ENCODE data around the gene LOXHD1. TPM values are rescaled to one million over a fixed set of nuclear protein-coding genes. Genes with fewer than 3 reads are reported as not detected.

Gene LOXHD1
- total and polyA plus RNA-seq, 5 donors, result 0.15 to 0.54 (median 0.31) TPM

DNA sequence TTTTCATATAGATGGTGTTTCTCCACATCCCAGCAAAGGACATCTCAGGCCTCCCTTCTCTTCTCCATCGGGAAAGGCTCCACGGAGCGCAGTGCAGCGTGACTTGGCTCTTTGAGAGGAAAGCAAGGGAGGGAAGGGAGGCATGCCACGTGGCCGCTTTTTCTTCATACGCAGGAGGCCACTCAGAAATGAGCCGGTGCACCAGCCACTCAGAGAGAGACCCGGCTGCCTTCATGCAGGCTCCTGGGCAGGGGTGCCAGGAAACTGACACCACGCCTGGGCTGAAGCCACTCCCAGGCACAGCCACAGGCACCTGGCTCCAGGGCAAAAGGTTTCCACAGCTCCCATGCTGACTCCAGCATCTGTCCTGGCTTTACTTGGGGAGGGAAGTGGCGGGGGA is 11.1 kb upstream of the LOXHD1 start:
- H3K27me3 ChIP-seq (ENCODE audit: control insufficient read depth, insufficient read depth), result no peaks in the 10 kb centered on the region
- no peak for ATAC-seq
- intact Hi-C loops (cut with DNase I), result loop anchor here in 3 of 4 donors (10.0 kb wide), 3 partner anchors 383 to 523 kb away; no protein-coding TSS in a partner anchor
- H3K27ac ChIP-seq (ENCODE audit: low read length), result no peak overlapping the region
- no peaks in the 10 kb centered on the region for H3K4me1 ChIP-seq (ENCODE audit: control insufficient read depth, insufficient read depth, low read length)
- H3K9me3 ChIP-seq (ENCODE audit: control insufficient read depth, low read length), result no peaks in the 10 kb centered on the region
- DNase-seq, result no peak
- WGBS, result 73% methylated on average over 11 of the region's 11 CpGs
- H3K4me3 ChIP-seq (ENCODE audit: low read length), result no peak overlapping the region

DNA sequence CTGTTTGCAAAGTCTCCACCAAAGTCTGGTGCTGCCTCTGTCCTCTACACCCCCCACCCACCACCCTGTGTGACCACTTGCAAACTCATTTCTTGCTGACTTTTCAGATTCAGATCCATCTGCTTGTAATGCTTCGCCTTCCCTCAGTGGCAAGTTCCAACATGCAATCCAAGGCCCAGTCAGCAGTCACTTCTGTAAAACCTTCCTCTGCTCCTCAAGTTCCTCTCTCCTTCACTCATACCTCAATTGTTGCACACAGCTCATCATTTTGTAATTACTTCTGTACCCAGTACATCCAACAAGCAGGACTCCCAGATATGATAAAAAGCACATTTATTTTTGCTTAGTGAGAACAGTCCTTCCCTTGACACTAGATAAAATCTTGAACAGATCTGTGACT is 6.5 kb upstream of the LOXHD1 start:
- Histone ChIP-seq H3K27me3 (ENCODE audit: control insufficient read depth, insufficient read depth) (no peaks in the 10 kb centered on the region), H3K4me3 (ENCODE audit: low read length) (no peak overlapping the region), H3K9me3 (ENCODE audit: control insufficient read depth, low read length) (no peaks in the 10 kb centered on the region), H3K4me1 (ENCODE audit: control insufficient read depth, insufficient read depth, low read length) (no peaks in the 10 kb centered on the region), H3K27ac (ENCODE audit: low read length) (no peak overlapping the region)
- WGBS, result 96% methylated on average over 1 of the region's 1 CpG
- intact Hi-C loops (cut with DNase I), result loop anchor here (5.0 to 10.0 kb wide), 4 partner anchors 379 to 519 kb away; no protein-coding TSS in a partner anchor
- no peak for ATAC-seq
- DNase-seq, result no peak

- 62% methylated on average over 9 of the region's 9 CpGs for WGBS
- intact Hi-C loops (cut with DNase I), result loop anchor here (5.0 to 10.0 kb wide), 4 partner anchors 376 to 516 kb away; no protein-coding TSS in a partner anchor
- no peak overlapping the region for H3K27ac ChIP-seq (ENCODE audit: low read length)
- no peak overlapping the region for H3K4me3 ChIP-seq (ENCODE audit: low read length)
- no peaks in the 10 kb centered on the region for H3K9me3 ChIP-seq (ENCODE audit: control insufficient read depth, low read length)
- DNase-seq (peak in 1 of 3 donors; percentile 25), ATAC-seq (peak in 1 of 2 donors; percentile 34)
- no peaks in the 10 kb centered on the region for H3K27me3 ChIP-seq (ENCODE audit: control insufficient read depth, insufficient read depth)
- H3K4me1 ChIP-seq (ENCODE audit: control insufficient read depth, insufficient read depth, low read length), result no peaks in the 10 kb centered on the region
Measured at GRCh38 chr18:46660957-46661749, 4.1 kb upstream of the LOXHD1 start.

- DNase-seq, result no peak
- ATAC-seq, result no peak
- Histone ChIP-seq H3K9me3 (ENCODE audit: control insufficient read depth, low read length) (no peaks in the 10 kb centered on the region), H3K27me3 (ENCODE audit: control insufficient read depth, insufficient read depth) (no peaks in the 10 kb centered on the region), H3K4me1 (ENCODE audit: control insufficient read depth, insufficient read depth, low read length) (no peaks in the 10 kb centered on the region), H3K4me3 (ENCODE audit: low read length) (no peak overlapping the region), H3K27ac (ENCODE audit: low read length) (no peak overlapping the region)
- intact Hi-C loops (cut with DNase I), result loop anchor here in 3 of 4 donors (2.0 to 10.0 kb wide), 7 partner anchors 102 to 515 kb away; a partner anchor contains a TSS
- 86% methylated on average over 3 of the region's 3 CpGs for WGBS
Measured at GRCh38 chr18:46659484-46659883, 2.5 kb upstream of the LOXHD1 start.

GRCh38 chr18:46656326-46657114 is 500 bp downstream of the LOXHD1 start:
- no peak overlapping the region for H3K4me3 ChIP-seq (ENCODE audit: low read length)
- H3K4me1 ChIP-seq (ENCODE audit: control insufficient read depth, insufficient read depth, low read length), result no peaks in the 10 kb centered on the region
- no peaks in the 10 kb centered on the region for H3K9me3 ChIP-seq (ENCODE audit: control insufficient read depth, low read length)
- ATAC-seq (no peak), DNase-seq (no peak)
- no peaks in the 10 kb centered on the region for H3K27me3 ChIP-seq (ENCODE audit: control insufficient read depth, insufficient read depth)
- H3K27ac ChIP-seq (ENCODE audit: low read length), result no peak overlapping the region
- intact Hi-C loops (cut with DNase I), result loop anchor here in 3 of 4 donors (5.0 to 10.0 kb wide), 6 partner anchors 99 to 512 kb away; a partner anchor contains a TSS
- WGBS, result 80% methylated on average over 27 of the region's 27 CpGs

DNA sequence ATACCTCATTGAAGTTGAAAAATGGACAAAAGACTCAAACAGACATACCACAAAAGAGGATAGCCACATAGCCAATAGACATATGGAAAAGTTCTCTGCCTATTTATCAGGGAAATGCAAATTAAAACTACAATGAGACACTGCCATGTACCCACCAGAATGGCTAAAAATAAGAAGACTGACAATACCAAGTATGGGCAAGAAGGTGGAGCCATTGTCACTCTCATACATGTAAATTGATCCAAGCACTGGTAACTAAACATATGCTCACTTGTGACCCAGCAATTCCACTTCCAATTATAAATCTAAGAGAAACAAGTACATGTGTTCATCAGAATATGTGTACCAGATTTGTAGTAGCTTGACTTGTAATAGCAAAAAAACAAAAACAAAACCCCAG is 4.6 kb downstream of the LOXHD1 start:
- H3K27ac ChIP-seq (ENCODE audit: low read length), result no peak overlapping the region
- H3K27me3 ChIP-seq (ENCODE audit: control insufficient read depth, insufficient read depth), result no peaks in the 10 kb centered on the region
- intact Hi-C loops (cut with DNase I), result loop anchor here in 2 of 4 donors (10.0 kb wide), 3 partner anchors 98 to 508 kb away; no protein-coding TSS in a partner anchor
- DNase-seq (no peak), ATAC-seq (no peak)
- no peaks in the 10 kb centered on the region for H3K4me1 ChIP-seq (ENCODE audit: control insufficient read depth, insufficient read depth, low read length)
- no peaks in the 10 kb centered on the region for H3K9me3 ChIP-seq (ENCODE audit: control insufficient read depth, low read length)
- no peak overlapping the region for H3K4me3 ChIP-seq (ENCODE audit: low read length)

DNA sequence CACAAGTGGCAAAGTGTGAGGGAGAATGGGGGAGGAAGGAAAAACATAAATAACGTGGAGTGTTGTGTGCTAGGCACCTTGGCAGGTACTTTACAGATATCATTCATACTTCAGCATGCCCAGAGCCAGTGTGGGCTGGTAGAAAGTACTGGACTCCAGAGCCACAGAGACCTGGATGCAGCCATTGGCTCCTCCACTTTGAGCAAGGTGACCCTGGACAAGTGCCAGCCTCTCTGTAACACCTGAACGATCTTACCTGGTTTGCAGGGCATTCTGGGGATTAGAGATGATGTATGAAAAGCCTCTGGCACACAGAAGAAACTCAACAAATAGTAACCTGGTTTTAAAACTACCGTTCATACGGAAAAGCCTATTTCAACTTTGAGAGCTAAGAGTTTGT is 6.3 kb downstream of the LOXHD1 start:
- H3K4me1 ChIP-seq (ENCODE audit: control insufficient read depth, insufficient read depth, low read length), result no peaks in the 10 kb centered on the region
- intact Hi-C loops (cut with DNase I), result loop anchor here in 2 of 4 donors (10.0 kb wide), 3 partner anchors 96 to 506 kb away; no protein-coding TSS in a partner anchor
- H3K4me3 ChIP-seq (ENCODE audit: low read length), result no peak overlapping the region
- DNase-seq (no peak), ATAC-seq (no peak)
- no peak overlapping the region for H3K27ac ChIP-seq (ENCODE audit: low read length)
- 73% methylated on average over 4 of the region's 4 CpGs for WGBS
- no peaks in the 10 kb centered on the region for H3K27me3 ChIP-seq (ENCODE audit: control insufficient read depth, insufficient read depth)
- no peaks in the 10 kb centered on the region for H3K9me3 ChIP-seq (ENCODE audit: control insufficient read depth, low read length)

- Histone ChIP-seq H3K4me1 (ENCODE audit: control insufficient read depth, insufficient read depth, low read length) (no peaks in the 10 kb centered on the region), H3K27me3 (ENCODE audit: control insufficient read depth, insufficient read depth) (no peaks in the 10 kb centered on the region), H3K9me3 (ENCODE audit: control insufficient read depth, low read length) (no peaks in the 10 kb centered on the region), H3K4me3 (ENCODE audit: low read length) (no peak overlapping the region), H3K27ac (ENCODE audit: low read length) (no peak overlapping the region)
- intact Hi-C loops (cut with DNase I), result no loop called here
- ATAC-seq (no peak), DNase-seq (no peak)
- WGBS, result 52% methylated on average over 12 of the region's 12 CpGs
Measured at GRCh38 chr18:46649071-46649862, 7.8 kb downstream of the LOXHD1 start.

DNA sequence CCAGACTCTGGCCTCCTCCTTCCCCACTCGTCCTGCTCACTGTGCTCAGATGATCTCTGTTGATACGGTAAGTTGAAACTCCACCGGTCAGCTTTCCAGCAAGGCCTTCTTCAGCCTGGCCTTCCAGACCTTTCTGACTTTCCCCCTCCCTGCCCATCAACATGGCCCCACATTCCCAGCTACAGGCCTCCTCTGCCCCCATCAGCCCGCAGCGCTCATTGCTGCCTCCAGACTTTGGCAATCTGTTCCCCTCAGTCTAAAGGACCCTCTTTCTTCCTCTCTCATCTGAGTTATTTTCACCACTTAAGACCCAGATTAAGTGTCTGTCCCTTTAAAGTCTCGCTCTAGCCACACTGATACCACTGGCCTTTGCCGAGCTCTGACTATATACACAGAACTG is 10.6 kb downstream of the LOXHD1 start:
- no peak for DNase-seq

GRCh38 chr18:46642561-46642960 is 14.5 kb downstream of the LOXHD1 start:
- ATAC-seq (no peak), DNase-seq (no peak)
- no peaks in the 10 kb centered on the region for H3K27me3 ChIP-seq (ENCODE audit: control insufficient read depth, insufficient read depth)
- H3K27ac ChIP-seq (ENCODE audit: low read length), result no peak overlapping the region
- WGBS, result 70% methylated on average over 5 of the region's 5 CpGs
- no peak overlapping the region for H3K4me3 ChIP-seq (ENCODE audit: low read length)
- intact Hi-C loops (cut with DNase I), result no loop called here
- H3K9me3 ChIP-seq (ENCODE audit: control insufficient read depth, low read length), result no peaks in the 10 kb centered on the region
- H3K4me1 ChIP-seq (ENCODE audit: control insufficient read depth, insufficient read depth, low read length), result no peaks in the 10 kb centered on the region

More for the DNA sequence above, 10.6 kb downstream of the LOXHD1 start:
- Histone ChIP-seq H3K9me3 (ENCODE audit: control insufficient read depth, low read length) (no peaks in the 10 kb centered on the region), H3K27ac (ENCODE audit: low read length) (no peak overlapping the region), H3K27me3 (ENCODE audit: control insufficient read depth, insufficient read depth) (no peaks in the 10 kb centered on the region), H3K4me3 (ENCODE audit: low read length) (no peak overlapping the region), H3K4me1 (ENCODE audit: control insufficient read depth, insufficient read depth, low read length) (no peaks in the 10 kb centered on the region)
- intact Hi-C loops (cut with DNase I), result no loop called here
- ATAC-seq, result no peak
- 73% methylated on average over 7 of the region's 7 CpGs for WGBS
